ENCODE measurements around the gene LARGE2.

The LARGE2 gene

GRCh38 chr11:45924927-45925326, 2.5 kb downstream of the LARGE2 start:
- Histone ChIP-seq H3K9me3 (ENCODE audit: low read length) (no peaks in the 10 kb centered on the region), H2AFZ (ENCODE audit: low read depth, low read length) (no peak overlapping the region), H3K4me1 (ENCODE audit: insufficient read depth, low read length) (peaks cover 9% of the 10 kb centered on the region), H3K27me3 (ENCODE audit: insufficient read depth, low read length) (peaks cover 46% of the 10 kb centered on the region), H3K4me3 (ENCODE audit: low read length) (no peak overlapping the region), H3K36me3 (ENCODE audit: insufficient read depth, low read length) (no peaks in the 10 kb centered on the region)

- H3K27me3 ChIP-seq (ENCODE audit: insufficient read depth, low read length), result peaks cover 41% of the 10 kb centered on the region
- H3K4me3 ChIP-seq (ENCODE audit: low read length), result no peak overlapping the region
- peaks cover 9% of the 10 kb centered on the region for H3K4me1 ChIP-seq (ENCODE audit: insufficient read depth, low read length)
- no peaks in the 10 kb centered on the region for H3K36me3 ChIP-seq (ENCODE audit: insufficient read depth, low read length)
- H3K9me3 ChIP-seq (ENCODE audit: low read length), result no peaks in the 10 kb centered on the region
- no peak overlapping the region for H2AFZ ChIP-seq (ENCODE audit: low read depth, low read length)
Observed at GRCh38 chr11:45925550-45925949, 3.1 kb downstream of the LARGE2 start.

- Histone ChIP-seq H2AFZ (ENCODE audit: low read depth, low read length) (no peak overlapping the region), H3K36me3 (ENCODE audit: insufficient read depth, low read length) (no peaks in the 10 kb centered on the region), H3K27me3 (ENCODE audit: insufficient read depth, low read length) (peaks cover 37% of the 10 kb centered on the region), H3K4me1 (ENCODE audit: insufficient read depth, low read length) (peaks cover 9% of the 10 kb centered on the region), H3K4me3 (ENCODE audit: low read length) (no peak overlapping the region), H3K9me3 (ENCODE audit: low read length) (no peaks in the 10 kb centered on the region)
Observed at GRCh38 chr11:45926001-45926401, 3.5 kb downstream of the LARGE2 start.

GRCh38 chr11:45926536-45927331, 4.3 kb downstream of the LARGE2 start:
- H3K9me3 ChIP-seq (ENCODE audit: low read length), result no peaks in the 10 kb centered on the region

GRCh38 chr11:45927332-45927683, 4.9 kb downstream of the LARGE2 start:
- Histone ChIP-seq H3K4me1 (ENCODE audit: insufficient read depth, low read length) (no peaks in the 10 kb centered on the region), H3K9me3 (ENCODE audit: low read length) (no peaks in the 10 kb centered on the region), H3K36me3 (ENCODE audit: insufficient read depth, low read length) (peaks cover 4% of the 10 kb centered on the region), H3K4me3 (ENCODE audit: low read length) (no peak overlapping the region), H2AFZ (ENCODE audit: low read depth, low read length) (no peak overlapping the region), H3K27me3 (ENCODE audit: insufficient read depth, low read length) (peaks cover 24% of the 10 kb centered on the region)

More at GRCh38 chr11:45926536-45927331, 4.3 kb downstream of the LARGE2 start:
- no peak overlapping the region for H2AFZ ChIP-seq (ENCODE audit: low read depth, low read length)
- no peaks in the 10 kb centered on the region for H3K36me3 ChIP-seq (ENCODE audit: insufficient read depth, low read length)
- no peak overlapping the region for H3K4me3 ChIP-seq (ENCODE audit: low read length)
- H3K27me3 ChIP-seq (ENCODE audit: insufficient read depth, low read length), result peaks cover 30% of the 10 kb centered on the region
- peaks cover 4% of the 10 kb centered on the region for H3K4me1 ChIP-seq (ENCODE audit: insufficient read depth, low read length)

- Histone ChIP-seq H3K27me3 (ENCODE audit: insufficient read depth, low read length) (peaks cover 19% of the 10 kb centered on the region), H3K4me1 (ENCODE audit: insufficient read depth, low read length) (no peaks in the 10 kb centered on the region), H2AFZ (ENCODE audit: low read depth, low read length) (no peak overlapping the region), H3K9me3 (ENCODE audit: low read length) (no peaks in the 10 kb centered on the region), H3K36me3 (ENCODE audit: insufficient read depth, low read length) (peaks cover 5% of the 10 kb centered on the region), H3K4me3 (ENCODE audit: low read length) (no peak overlapping the region)
Observed at GRCh38 chr11:45927684-45928413, 5.4 kb downstream of the LARGE2 start.

- Histone ChIP-seq H2AFZ (ENCODE audit: low read depth, low read length) (no peak overlapping the region), H3K4me1 (ENCODE audit: insufficient read depth, low read length) (no peaks in the 10 kb centered on the region), H3K4me3 (ENCODE audit: low read length) (no peak overlapping the region), H3K9me3 (ENCODE audit: low read length) (no peaks in the 10 kb centered on the region), H3K27me3 (ENCODE audit: insufficient read depth, low read length) (peaks cover 13% of the 10 kb centered on the region), H3K36me3 (ENCODE audit: insufficient read depth, low read length) (peaks cover 13% of the 10 kb centered on the region)
Observed at GRCh38 chr11:45928535-45929215, 6.2 kb downstream of the LARGE2 start.

GRCh38 chr11:45929486-45930030, 7.1 kb downstream of the LARGE2 start:
- Histone ChIP-seq H3K4me1 (ENCODE audit: insufficient read depth, low read length) (no peaks in the 10 kb centered on the region), H3K27me3 (ENCODE audit: insufficient read depth, low read length) (peaks cover 6% of the 10 kb centered on the region), H3K9me3 (ENCODE audit: low read length) (no peaks in the 10 kb centered on the region), H3K36me3 (ENCODE audit: insufficient read depth, low read length) (peaks cover 22% of the 10 kb centered on the region), H2AFZ (ENCODE audit: low read depth, low read length) (no peak overlapping the region), H3K4me3 (ENCODE audit: low read length) (no peak overlapping the region)

GRCh38 chr11:45930031-45930794, 7.8 kb downstream of the LARGE2 start:
- H3K27me3 ChIP-seq (ENCODE audit: insufficient read depth, low read length), result no peaks in the 10 kb centered on the region
- no peak overlapping the region for H2AFZ ChIP-seq (ENCODE audit: low read depth, low read length)
- no peaks in the 10 kb centered on the region for H3K9me3 ChIP-seq (ENCODE audit: low read length)
- no peak overlapping the region for H3K4me3 ChIP-seq (ENCODE audit: low read length)
- H3K4me1 ChIP-seq (ENCODE audit: insufficient read depth, low read length), result no peaks in the 10 kb centered on the region
- peaks cover 28% of the 10 kb centered on the region for H3K36me3 ChIP-seq (ENCODE audit: insufficient read depth, low read length)

- Histone ChIP-seq H3K27me3 (ENCODE audit: insufficient read depth, low read length) (no peaks in the 10 kb centered on the region), H3K9me3 (ENCODE audit: low read length) (no peaks in the 10 kb centered on the region), H3K36me3 (ENCODE audit: insufficient read depth, low read length) (peaks cover 35% of the 10 kb centered on the region), H3K4me1 (ENCODE audit: insufficient read depth, low read length) (no peaks in the 10 kb centered on the region), H3K4me3 (ENCODE audit: low read length) (no peak overlapping the region), H2AFZ (ENCODE audit: low read depth, low read length) (no peak overlapping the region)
Observed at GRCh38 chr11:45930951-45931570, 8.6 kb downstream of the LARGE2 start.

- no peaks in the 10 kb centered on the region for H3K9me3 ChIP-seq (ENCODE audit: low read length)
- no peaks in the 10 kb centered on the region for H3K27me3 ChIP-seq (ENCODE audit: insufficient read depth, low read length)
- no peak overlapping the region for H2AFZ ChIP-seq (ENCODE audit: low read depth, low read length)
- peaks cover 35% of the 10 kb centered on the region for H3K36me3 ChIP-seq (ENCODE audit: insufficient read depth, low read length)
- no peaks in the 10 kb centered on the region for H3K4me1 ChIP-seq (ENCODE audit: insufficient read depth, low read length)
- H3K4me3 ChIP-seq (ENCODE audit: low read length), result no peak overlapping the region
Observed at GRCh38 chr11:45931739-45932138, 9.3 kb downstream of the LARGE2 start.

- no peaks in the 10 kb centered on the region for H3K4me1 ChIP-seq (ENCODE audit: insufficient read depth, low read length)
- H3K36me3 ChIP-seq (ENCODE audit: insufficient read depth, low read length), result peaks cover 35% of the 10 kb centered on the region
- H3K4me3 ChIP-seq (ENCODE audit: low read length), result no peak overlapping the region
- no peaks in the 10 kb centered on the region for H3K9me3 ChIP-seq (ENCODE audit: low read length)
- no peaks in the 10 kb centered on the region for H3K27me3 ChIP-seq (ENCODE audit: insufficient read depth, low read length)
- no peak overlapping the region for H2AFZ ChIP-seq (ENCODE audit: low read depth, low read length)
Observed at GRCh38 chr11:45932217-45932616, 9.8 kb downstream of the LARGE2 start.
